Measurements from ENCODE around the gene CDH4. TPM values are rescaled to one million over a fixed set of nuclear protein-coding genes. Genes with fewer than 3 reads are reported as not detected.

The CDH4 gene
- total and polyA plus RNA-seq, 2 of the 8 experiments (the other 6 are each of a cell fraction or from before 2014, with no cell fraction given) = 4.3 to 7.9 TPM

DNA sequence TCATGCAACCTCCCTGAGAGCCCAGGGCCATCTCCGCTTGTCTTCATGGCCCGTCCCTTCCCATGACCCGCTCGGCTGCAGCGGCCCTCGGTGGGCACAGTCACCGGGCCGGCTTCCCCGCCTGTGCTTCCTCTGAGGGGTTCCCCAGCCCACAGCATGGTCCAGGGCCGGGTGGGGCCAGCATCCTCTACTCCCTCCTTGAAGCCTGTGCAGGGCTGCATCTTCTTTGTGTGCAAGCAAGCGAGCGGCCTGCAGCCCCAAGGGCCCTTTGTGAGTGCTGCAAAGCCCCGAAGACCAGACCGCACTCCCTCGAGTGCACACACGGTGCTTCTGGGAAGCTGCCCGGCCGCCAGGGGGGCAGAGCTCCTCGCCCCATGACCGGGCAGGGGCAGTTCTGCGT, 547.9 kb downstream of the CDH4 start (continued):
- TF ChIP-seq GTF2F1 (IDR thresholded peaks at IDR 0.05; ENCODE audit: borderline replicate concordance, low read depth, low read length) (no peak), TAF1 (IDR thresholded peaks at IDR 0.05; ENCODE audit: low read depth, low read length) (no peak), CTBP2 (IDR thresholded peaks at IDR 0.05; ENCODE audit: borderline replicate concordance, insufficient read depth, insufficient read length, low read length) (no peak), POU5F1 (IDR thresholded peaks at IDR 0.05; ENCODE audit: low read depth, low read length) (no peak), SRF (IDR thresholded peaks at IDR 0.05; ENCODE audit: low read depth, low read length) (no peak), MAFK (IDR thresholded peaks at IDR 0.05; ENCODE audit: low read depth, low read length) (no peak), JUND (IDR thresholded peaks at IDR 0.05; ENCODE audit: low read length) (no peak)

Data from H1 (cell line).